H9 (cell line): ENCODE data around the gene CKLF. TPM values are rescaled to one million over a fixed set of nuclear protein-coding genes. Genes with fewer than 3 reads are reported as not detected.

Experiments used
- DNase-seq: peaks from one replicate; pipeline ENCODE4 v3.0.0-alpha.2; 2017
- H2AFZ ChIP-seq: one replicate; pipeline ENCODE4 v1.6.1; 2013; ENCODE audit warnings: mild to moderate bottlenecking, low read length, control low read depth, moderate library complexity
- H2AK5ac ChIP-seq: 2 replicates; pipeline ENCODE4 v1.6.1; 2013; ENCODE audit warnings: low read length, control low read depth, mixed read lengths; ENCODE audit not compliant: insufficient read length
- H2BK120ac ChIP-seq: one replicate; pipeline ENCODE4 v1.6.1; 2013; ENCODE audit warnings: low read depth, mild to moderate bottlenecking, low read length, control low read depth, inconsistent platforms; ENCODE audit not compliant: poor library complexity, severe bottlenecking
- H2BK12ac ChIP-seq: 2 replicates; pipeline ENCODE4 v1.6.1; 2013; ENCODE audit warnings: low read length, control low read depth, mixed read lengths, low read depth; ENCODE audit not compliant: insufficient read length
- H2BK15ac ChIP-seq: 2 replicates; pipeline ENCODE4 v1.6.1; 2013; ENCODE audit warnings: low read depth, low read length, control low read depth
- H2BK20ac ChIP-seq: one replicate; pipeline ENCODE4 v1.6.1; 2013; ENCODE audit warnings: low read depth, mild to moderate bottlenecking, low read length, control low read depth, inconsistent platforms; ENCODE audit not compliant: poor library complexity, severe bottlenecking
- H2BK5ac ChIP-seq: 2 replicates; pipeline ENCODE4 v1.6.1; 2013; ENCODE audit warnings: low read length, control low read depth, mixed read lengths; ENCODE audit not compliant: insufficient read length
- H3K14ac ChIP-seq: 2 replicates; pipeline ENCODE4 v1.6.1; 2013; ENCODE audit warnings: low read length, control low read depth; ENCODE audit not compliant: insufficient read depth
- H3K18ac ChIP-seq: 2 replicates; pipeline ENCODE4 v1.6.1; 2013; ENCODE audit warnings: low read depth, mild to moderate bottlenecking, mixed read lengths, low read length, control low read depth; ENCODE audit not compliant: insufficient read length
- H3K23ac ChIP-seq: 2 replicates; pipeline ENCODE4 v1.6.1; 2013; ENCODE audit warnings: low read length, control low read depth, mixed read lengths, low read depth; ENCODE audit not compliant: insufficient read length
- H3K23me2 ChIP-seq: 2 replicates; pipeline ENCODE4 v1.6.1; 2013; ENCODE audit warnings: low read depth, mild to moderate bottlenecking, mixed read lengths, low read length, control low read depth; ENCODE audit not compliant: insufficient read length, poor library complexity, severe bottlenecking
- H3K27ac ChIP-seq: 2 replicates; pipeline ENCODE4 v1.5.1; 2013; ENCODE audit warnings: low read length, control low read depth, mixed read lengths, low read depth; ENCODE audit not compliant: insufficient read length
- H3K27me3 ChIP-seq: 2 replicates; pipeline ENCODE4 v1.6.1; 2013; ENCODE audit warnings: low read length, control low read depth, inconsistent platforms; ENCODE audit not compliant: insufficient read depth
- H3K4ac ChIP-seq: 2 replicates; pipeline ENCODE4 v1.6.1; 2013; ENCODE audit warnings: low read depth, mild to moderate bottlenecking, control low read depth, inconsistent platforms, low read length, moderate library complexity
- H3K4me1 ChIP-seq: 2 replicates; pipeline ENCODE4 v1.6.1; 2013; ENCODE audit warnings: low read length, control low read depth, inconsistent platforms; ENCODE audit not compliant: insufficient read depth
- H3K4me2 ChIP-seq: 2 replicates; pipeline ENCODE4 v1.6.1; 2013; ENCODE audit warnings: low read length, control low read depth, mixed read lengths; ENCODE audit not compliant: insufficient read length, insufficient read depth
- H3K56ac ChIP-seq: 2 replicates; pipeline ENCODE4 v1.6.1; 2013; ENCODE audit warnings: low read depth, mild to moderate bottlenecking, mixed read lengths, low read length, control low read depth; ENCODE audit not compliant: insufficient read length
- H3K79me1 ChIP-seq: 2 replicates; pipeline ENCODE4 v1.6.1; 2013; ENCODE audit warnings: low read depth, mild to moderate bottlenecking, moderate library complexity, low read length, control low read depth, inconsistent platforms; ENCODE audit not compliant: insufficient read depth, poor library complexity, severe bottlenecking
- H3K79me2 ChIP-seq: 2 replicates; pipeline ENCODE4 v1.6.1; 2013; ENCODE audit warnings: low read length, control low read depth, inconsistent platforms; ENCODE audit not compliant: insufficient read depth
- H3K9ac ChIP-seq: 2 replicates; pipeline ENCODE4 v1.6.1; 2013; ENCODE audit warnings: low read length, control low read depth, mixed read lengths; ENCODE audit not compliant: insufficient read length; ENCODE audit errors: extremely low read depth
- H3K9me3 ChIP-seq: one replicate; pipeline ENCODE4 v1.6.1; 2013; ENCODE audit warnings: low read depth, low read length, inconsistent platforms; ENCODE audit not compliant: control insufficient read depth
- H3T11ph ChIP-seq: one replicate; pipeline ENCODE4 v1.6.1; 2013; ENCODE audit warnings: mild to moderate bottlenecking, low read length, control low read depth, inconsistent platforms
- H4K20me1 ChIP-seq: one replicate; pipeline ENCODE4 v1.6.1; 2013; ENCODE audit not compliant: control insufficient read depth, insufficient read length, insufficient read depth
- H4K5ac ChIP-seq: 2 replicates; pipeline ENCODE4 v1.6.1; 2013; ENCODE audit warnings: low read depth, mild to moderate bottlenecking, mixed read lengths, low read length, control low read depth; ENCODE audit not compliant: insufficient read length
- H4K8ac ChIP-seq: replicated peaks from 2 replicates; pipeline ENCODE4 v1.6.1; 2013; ENCODE audit warnings: low read length, control low read depth, mixed read lengths, low read depth; ENCODE audit not compliant: insufficient read length
- H4K91ac ChIP-seq: 2 replicates; pipeline ENCODE4 v1.6.1; 2013; ENCODE audit warnings: low read depth, mild to moderate bottlenecking, moderate library complexity, mixed read lengths, low read length, control low read depth; ENCODE audit not compliant: insufficient read length
- H3K27ac Mint-ChIP-seq, 3 experiments: 2 replicates in 2 of 3; 3 replicates in 1 of 3; pipeline ENCODE4 v1.8.0; 2020 to 2021; ENCODE audit warnings: mixed read lengths in 3 of 3, mild to moderate bottlenecking in 1 of 3, moderate library complexity in 1 of 3
- H3K27me3 Mint-ChIP-seq: 2 replicates; pipeline ENCODE4 v1.8.0; 2021; ENCODE audit warnings: low read depth, mild to moderate bottlenecking, moderate library complexity, mixed read lengths
- H3K36me3 Mint-ChIP-seq, 3 experiments: 2 replicates in 2 of 3; 3 replicates in 1 of 3; pipeline ENCODE4 v1.8.0; 2020 to 2021; ENCODE audit warnings: low read depth in 3 of 3, mixed read lengths in 3 of 3; ENCODE audit not compliant: insufficient read depth in 1 of 3
- H3K4me1 Mint-ChIP-seq, 2 experiments: 2 replicates each; pipeline ENCODE4 v1.8.0; 2020; ENCODE audit warnings: mixed read lengths in 2 of 2
- H3K4me3 Mint-ChIP-seq, 2 experiments: 2 replicates in 1 of 2; 3 replicates in 1 of 2; pipeline ENCODE4 v1.8.0; 2020 to 2021; ENCODE audit warnings: mild to moderate bottlenecking in 2 of 2, mixed read lengths in 2 of 2, moderate library complexity in 1 of 2
- H3K9me3 Mint-ChIP-seq, 2 experiments: 2 replicates in 1 of 2; 3 replicates in 1 of 2; pipeline ENCODE4 v1.8.0; 2020; ENCODE audit warnings: mild to moderate bottlenecking in 2 of 2, mixed read lengths in 2 of 2, moderate library complexity in 1 of 2
- CTCF ChIP-seq: fragments of 200-600 bp; sonication (generic); conservative IDR thresholded peaks from 3 replicates; pipeline ENCODE4 v1.8.0; 2021; ENCODE audit warnings: antibody characterized with exemption, mild to moderate bottlenecking
- WGBS: extraction: QIAGEN DNeasy Blood & Tissue Kit; methylation state at CpG from one replicate; pipeline ENCODE4 v1.1.7; 2013; ENCODE audit warnings: missing lambda C conversion rate, low lambda C conversion rate, mixed read lengths; ENCODE audit not compliant: insufficient read length; ENCODE audit errors: extremely low coverage; 5-methylcytosine and 5-hydroxymethylcytosine counted together
- total RNA-seq: library from RNA; stranded (reverse); gene quantifications from 2 replicates; pipeline ENCODE4 v1.2.1, GENCODE V29; 2021

The CKLF gene
- total RNA-seq, 1 experiment from 2014 or later, result 23.1 TPM

GRCh38 chr16:66563574-66564334 lies 11.4 kb downstream of the CKLF start:
- Histone ChIP-seq H2BK120ac (no peak overlapping the region), H2AK5ac (no peak overlapping the region), H2BK12ac (no peak overlapping the region), H2BK20ac (no peak overlapping the region), H4K5ac (no peak overlapping the region), H4K91ac (no peak overlapping the region), H2BK5ac (no peak overlapping the region), H3K56ac (no peak overlapping the region), H3K4me1 (no peaks in the 10 kb centered on the region), H4K8ac (no peak overlapping the region), H2AFZ (no peak overlapping the region), H3K79me1 (no peaks in the 10 kb centered on the region), H3K4ac (no peak overlapping the region), H3T11ph (no peak overlapping the region), H3K23ac (no peak overlapping the region), H3K27ac (no peak overlapping the region), H3K9me3 (no peaks in the 10 kb centered on the region), H2BK15ac (no peak overlapping the region), H3K27me3 (no peaks in the 10 kb centered on the region), H4K20me1 (peaks cover 3% of the 10 kb centered on the region), H3K9ac (no peak overlapping the region), H3K14ac (no peak overlapping the region), H3K4me2 (no peak overlapping the region), H3K23me2 (no peaks in the 10 kb centered on the region), H3K18ac (no peak overlapping the region), H3K79me2 (no peaks in the 10 kb centered on the region)
- no peak for DNase-seq
- WGBS, result no CpG with 5 or more reads among the region's 2 CpGs
- Mint-ChIP-seq H3K27me3 (no peaks in the 10 kb centered on the region), H3K36me3 (peaks cover 3 to 23% (median 20%) of the 10 kb centered on the region in 3 experiments; a peak in 5 of 7 replicates), H3K27ac (no peak overlapping the region), H3K4me1 (no peaks in the 10 kb centered on the region), H3K4me3 (no peak overlapping the region), H3K9me3 (no peaks in the 10 kb centered on the region)
- TF ChIP-seq CTCF, result no peak
